Epithelial cell of proximal tubule (primary cell): Measurements from ENCODE around the gene SERBP1. TPM values are rescaled to one million over a fixed set of nuclear protein-coding genes. Genes with fewer than 3 reads are reported as not detected.
A peak's percentile ranks its signal among the peaks of the same experiment; 100 is the strongest.

Experiments used
- DNase-seq: peaks from one replicate; pipeline ENCODE4 v3.0.0-alpha.2; 2011; ENCODE audit warnings: low read depth
- H3K4me3 ChIP-seq: 2 replicates; pipeline ENCODE4 v1.5.1; 2011; ENCODE audit warnings: low read depth, mild to moderate bottlenecking, low read length
- total RNA-seq: library from RNA; depleted of rRNA; stranded (reverse); fragments of >200 nt; gene quantifications from 2 replicates; pipeline ENCODE4 v1.2.3, GENCODE V29; 2015
- TF ChIP-seq, protein P1 (sequence below): conservative IDR thresholded peaks from 2 replicates; pipeline ENCODE4 v1.5.1; 2012; ENCODE audit warnings: low read depth, mild to moderate bottlenecking, low read length

Gene SERBP1
- 307 and 412 TPM in 2 replicates for total RNA-seq

DNA sequence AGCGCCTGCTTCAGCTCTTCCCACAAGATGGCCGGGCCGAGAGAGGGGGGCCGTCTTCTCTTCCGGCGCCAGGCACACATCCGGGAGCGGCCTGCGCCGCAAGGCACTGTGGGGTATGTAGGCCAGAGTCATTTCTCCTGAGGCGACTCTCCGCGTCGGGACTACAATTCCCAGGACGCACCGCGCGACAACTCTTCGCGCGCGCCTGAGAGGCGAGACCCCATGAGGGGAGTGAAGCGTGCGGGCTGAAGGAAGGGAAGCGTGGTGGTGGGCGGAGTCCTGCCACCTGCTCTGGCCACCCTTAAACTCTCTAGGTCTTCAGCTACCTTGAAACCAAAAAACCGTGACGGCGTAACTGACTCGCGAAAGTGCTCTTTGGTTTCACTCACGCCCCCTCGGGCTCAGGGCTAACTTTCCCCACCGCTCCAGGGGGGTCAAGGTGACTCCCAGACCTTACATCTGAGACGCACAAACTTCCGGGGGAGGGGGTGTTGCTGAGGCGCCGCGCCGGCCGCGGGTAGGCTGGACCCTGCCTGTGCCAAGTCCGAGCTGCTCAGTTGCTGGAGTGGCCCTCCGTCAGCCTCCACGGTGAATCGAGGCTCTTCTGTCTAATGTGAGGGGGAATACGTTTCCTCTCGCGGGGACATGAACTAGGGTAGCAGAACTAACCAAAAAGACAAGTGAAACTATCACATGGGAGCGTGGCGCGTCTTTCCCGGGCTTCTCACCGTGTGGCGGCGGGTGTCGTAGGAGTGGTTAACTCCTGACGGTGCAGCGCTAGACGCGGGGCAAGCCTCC lies at the start of gene SERBP1:
TSS of gene SERBP1 (minus strand) at position 45 of the 798 bp plus-strand sequence. CDS start 102 bp downstream, outside the sequence.
- peak; percentile 69 for DNase-seq
- H3K4me3 ChIP-seq = peak within 1 kb of the TSS; percentile 89
- TF ChIP-seq, protein P1, sequence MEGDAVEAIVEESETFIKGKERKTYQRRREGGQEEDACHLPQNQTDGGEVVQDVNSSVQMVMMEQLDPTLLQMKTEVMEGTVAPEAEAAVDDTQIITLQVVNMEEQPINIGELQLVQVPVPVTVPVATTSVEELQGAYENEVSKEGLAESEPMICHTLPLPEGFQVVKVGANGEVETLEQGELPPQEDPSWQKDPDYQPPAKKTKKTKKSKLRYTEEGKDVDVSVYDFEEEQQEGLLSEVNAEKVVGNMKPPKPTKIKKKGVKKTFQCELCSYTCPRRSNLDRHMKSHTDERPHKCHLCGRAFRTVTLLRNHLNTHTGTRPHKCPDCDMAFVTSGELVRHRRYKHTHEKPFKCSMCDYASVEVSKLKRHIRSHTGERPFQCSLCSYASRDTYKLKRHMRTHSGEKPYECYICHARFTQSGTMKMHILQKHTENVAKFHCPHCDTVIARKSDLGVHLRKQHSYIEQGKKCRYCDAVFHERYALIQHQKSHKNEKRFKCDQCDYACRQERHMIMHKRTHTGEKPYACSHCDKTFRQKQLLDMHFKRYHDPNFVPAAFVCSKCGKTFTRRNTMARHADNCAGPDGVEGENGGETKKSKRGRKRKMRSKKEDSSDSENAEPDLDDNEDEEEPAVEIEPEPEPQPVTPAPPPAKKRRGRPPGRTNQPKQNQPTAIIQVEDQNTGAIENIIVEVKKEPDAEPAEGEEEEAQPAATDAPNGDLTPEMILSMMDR = no peak

- DNase-seq = no peak
- no peak overlapping the region for H3K4me3 ChIP-seq
- TF ChIP-seq, protein P1 = no peak
Observed at GRCh38 chr1:67479146-67479891, 49.1 kb upstream of the SERBP1 start.

- no peak overlapping the region for H3K4me3 ChIP-seq
- DNase-seq = no peak
- TF ChIP-seq, protein P1 = no peak
Observed at GRCh38 chr1:67476906-67477305, 46.7 kb upstream of the SERBP1 start.

DNA sequence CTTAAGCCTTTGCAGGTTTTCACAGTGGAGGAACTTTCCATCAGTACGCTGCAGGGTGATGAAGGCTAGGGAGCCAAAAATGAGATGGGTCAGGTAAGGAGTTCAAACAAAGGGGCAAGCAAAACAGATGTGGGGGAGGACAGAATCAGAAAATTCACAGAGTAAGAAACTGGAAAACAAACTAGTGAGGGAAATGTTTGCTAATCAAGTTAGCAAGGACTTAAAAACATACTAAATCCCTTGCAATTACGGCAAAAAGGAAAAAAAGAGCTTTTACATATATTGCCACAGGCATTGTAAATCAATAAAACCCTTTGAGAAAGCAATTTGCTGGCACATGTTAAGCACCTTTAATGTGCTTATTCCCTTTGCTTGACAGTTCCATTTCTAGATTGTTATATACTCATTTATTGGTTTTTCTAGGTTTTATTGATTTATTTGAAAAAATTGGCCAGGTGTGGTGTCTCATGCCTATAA lies 45.8 kb upstream of the SERBP1 start:
- no peak overlapping the region for H3K4me3 ChIP-seq
- DNase-seq = no peak
- TF ChIP-seq, protein P1 = no peak

- no peak overlapping the region for H3K4me3 ChIP-seq
- TF ChIP-seq, protein P1 = no peak
- no peak for DNase-seq
Observed at GRCh38 chr1:67472056-67472455, 41.9 kb upstream of the SERBP1 start.

DNA sequence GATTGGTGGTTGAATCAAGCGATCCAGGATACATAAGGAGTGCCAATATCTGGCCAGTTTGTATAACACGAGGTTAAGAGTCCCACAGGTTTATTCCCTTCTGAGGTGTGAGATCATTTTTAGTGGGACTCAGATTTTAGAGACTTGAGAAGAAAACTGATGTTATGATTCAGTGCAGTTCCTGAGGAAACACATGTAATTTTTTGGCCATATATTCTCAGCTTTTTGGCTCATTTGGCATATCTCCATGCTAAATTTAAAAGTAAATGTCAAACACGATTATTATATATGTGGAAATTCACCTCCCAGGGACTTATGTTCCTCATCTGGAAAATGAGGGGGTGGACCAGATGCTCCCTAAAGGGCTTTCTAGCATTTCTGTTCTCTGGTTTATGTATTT lies 39.2 kb upstream of the SERBP1 start:
- H3K4me3 ChIP-seq = no peak overlapping the region
- no peak for DNase-seq
- TF ChIP-seq, protein P1 = no peak
